H9 (cell line): ENCODE measurements around the gene ABCG8. TPM values are rescaled to one million over a fixed set of nuclear protein-coding genes. Genes with fewer than 3 reads are reported as not detected.

ENCODE experiments used
- DNase-seq: peaks from one replicate; pipeline ENCODE4 v3.0.0-alpha.2; 2017
- H2AFZ ChIP-seq: one replicate; pipeline ENCODE4 v1.6.1; 2013; ENCODE audit warnings: mild to moderate bottlenecking, low read length, control low read depth, moderate library complexity
- H2AK5ac ChIP-seq: 2 replicates; pipeline ENCODE4 v1.6.1; 2013; ENCODE audit warnings: low read length, control low read depth, mixed read lengths; ENCODE audit not compliant: insufficient read length
- H2BK120ac ChIP-seq: one replicate; pipeline ENCODE4 v1.6.1; 2013; ENCODE audit warnings: low read depth, mild to moderate bottlenecking, low read length, control low read depth, inconsistent platforms; ENCODE audit not compliant: poor library complexity, severe bottlenecking
- H2BK12ac ChIP-seq: 2 replicates; pipeline ENCODE4 v1.6.1; 2013; ENCODE audit warnings: low read length, control low read depth, mixed read lengths, low read depth; ENCODE audit not compliant: insufficient read length
- H2BK15ac ChIP-seq: 2 replicates; pipeline ENCODE4 v1.6.1; 2013; ENCODE audit warnings: low read depth, low read length, control low read depth
- H2BK20ac ChIP-seq: one replicate; pipeline ENCODE4 v1.6.1; 2013; ENCODE audit warnings: low read depth, mild to moderate bottlenecking, low read length, control low read depth, inconsistent platforms; ENCODE audit not compliant: poor library complexity, severe bottlenecking
- H2BK5ac ChIP-seq: 2 replicates; pipeline ENCODE4 v1.6.1; 2013; ENCODE audit warnings: low read length, control low read depth, mixed read lengths; ENCODE audit not compliant: insufficient read length
- H3K14ac ChIP-seq: 2 replicates; pipeline ENCODE4 v1.6.1; 2013; ENCODE audit warnings: low read length, control low read depth; ENCODE audit not compliant: insufficient read depth
- H3K18ac ChIP-seq: 2 replicates; pipeline ENCODE4 v1.6.1; 2013; ENCODE audit warnings: low read depth, mild to moderate bottlenecking, mixed read lengths, low read length, control low read depth; ENCODE audit not compliant: insufficient read length
- H3K23ac ChIP-seq: 2 replicates; pipeline ENCODE4 v1.6.1; 2013; ENCODE audit warnings: low read length, control low read depth, mixed read lengths, low read depth; ENCODE audit not compliant: insufficient read length
- H3K23me2 ChIP-seq: 2 replicates; pipeline ENCODE4 v1.6.1; 2013; ENCODE audit warnings: low read depth, mild to moderate bottlenecking, mixed read lengths, low read length, control low read depth; ENCODE audit not compliant: insufficient read length, poor library complexity, severe bottlenecking
- H3K27ac ChIP-seq: 2 replicates; pipeline ENCODE4 v1.5.1; 2013; ENCODE audit warnings: low read length, control low read depth, mixed read lengths, low read depth; ENCODE audit not compliant: insufficient read length
- H3K27me3 ChIP-seq: 2 replicates; pipeline ENCODE4 v1.6.1; 2013; ENCODE audit warnings: low read length, control low read depth, inconsistent platforms; ENCODE audit not compliant: insufficient read depth
- H3K4ac ChIP-seq: 2 replicates; pipeline ENCODE4 v1.6.1; 2013; ENCODE audit warnings: low read depth, mild to moderate bottlenecking, control low read depth, inconsistent platforms, low read length, moderate library complexity
- H3K4me1 ChIP-seq: 2 replicates; pipeline ENCODE4 v1.6.1; 2013; ENCODE audit warnings: low read length, control low read depth, inconsistent platforms; ENCODE audit not compliant: insufficient read depth
- H3K4me2 ChIP-seq: 2 replicates; pipeline ENCODE4 v1.6.1; 2013; ENCODE audit warnings: low read length, control low read depth, mixed read lengths; ENCODE audit not compliant: insufficient read length, insufficient read depth
- H3K56ac ChIP-seq: 2 replicates; pipeline ENCODE4 v1.6.1; 2013; ENCODE audit warnings: low read depth, mild to moderate bottlenecking, mixed read lengths, low read length, control low read depth; ENCODE audit not compliant: insufficient read length
- H3K79me1 ChIP-seq: 2 replicates; pipeline ENCODE4 v1.6.1; 2013; ENCODE audit warnings: low read depth, mild to moderate bottlenecking, moderate library complexity, low read length, control low read depth, inconsistent platforms; ENCODE audit not compliant: insufficient read depth, poor library complexity, severe bottlenecking
- H3K79me2 ChIP-seq: 2 replicates; pipeline ENCODE4 v1.6.1; 2013; ENCODE audit warnings: low read length, control low read depth, inconsistent platforms; ENCODE audit not compliant: insufficient read depth
- H3K9ac ChIP-seq: 2 replicates; pipeline ENCODE4 v1.6.1; 2013; ENCODE audit warnings: low read length, control low read depth, mixed read lengths; ENCODE audit not compliant: insufficient read length; ENCODE audit errors: extremely low read depth
- H3K9me3 ChIP-seq: one replicate; pipeline ENCODE4 v1.6.1; 2013; ENCODE audit warnings: low read depth, low read length, inconsistent platforms; ENCODE audit not compliant: control insufficient read depth
- H3T11ph ChIP-seq: one replicate; pipeline ENCODE4 v1.6.1; 2013; ENCODE audit warnings: mild to moderate bottlenecking, low read length, control low read depth, inconsistent platforms
- H4K20me1 ChIP-seq: one replicate; pipeline ENCODE4 v1.6.1; 2013; ENCODE audit not compliant: control insufficient read depth, insufficient read length, insufficient read depth
- H4K5ac ChIP-seq: 2 replicates; pipeline ENCODE4 v1.6.1; 2013; ENCODE audit warnings: low read depth, mild to moderate bottlenecking, mixed read lengths, low read length, control low read depth; ENCODE audit not compliant: insufficient read length
- H4K8ac ChIP-seq: replicated peaks from 2 replicates; pipeline ENCODE4 v1.6.1; 2013; ENCODE audit warnings: low read length, control low read depth, mixed read lengths, low read depth; ENCODE audit not compliant: insufficient read length
- H4K91ac ChIP-seq: 2 replicates; pipeline ENCODE4 v1.6.1; 2013; ENCODE audit warnings: low read depth, mild to moderate bottlenecking, moderate library complexity, mixed read lengths, low read length, control low read depth; ENCODE audit not compliant: insufficient read length
- H3K27ac Mint-ChIP-seq, 3 experiments: 2 replicates in 2 of 3; 3 replicates in 1 of 3; pipeline ENCODE4 v1.8.0; 2020 to 2021; ENCODE audit warnings: mixed read lengths in 3 of 3, mild to moderate bottlenecking in 1 of 3, moderate library complexity in 1 of 3
- H3K27me3 Mint-ChIP-seq: 2 replicates; pipeline ENCODE4 v1.8.0; 2021; ENCODE audit warnings: low read depth, mild to moderate bottlenecking, moderate library complexity, mixed read lengths
- H3K36me3 Mint-ChIP-seq, 3 experiments: 2 replicates in 2 of 3; 3 replicates in 1 of 3; pipeline ENCODE4 v1.8.0; 2020 to 2021; ENCODE audit warnings: low read depth in 3 of 3, mixed read lengths in 3 of 3; ENCODE audit not compliant: insufficient read depth in 1 of 3
- H3K4me1 Mint-ChIP-seq, 2 experiments: 2 replicates each; pipeline ENCODE4 v1.8.0; 2020; ENCODE audit warnings: mixed read lengths in 2 of 2
- H3K4me3 Mint-ChIP-seq, 2 experiments: 2 replicates in 1 of 2; 3 replicates in 1 of 2; pipeline ENCODE4 v1.8.0; 2020 to 2021; ENCODE audit warnings: mild to moderate bottlenecking in 2 of 2, mixed read lengths in 2 of 2, moderate library complexity in 1 of 2
- H3K9me3 Mint-ChIP-seq, 2 experiments: 2 replicates in 1 of 2; 3 replicates in 1 of 2; pipeline ENCODE4 v1.8.0; 2020; ENCODE audit warnings: mild to moderate bottlenecking in 2 of 2, mixed read lengths in 2 of 2, moderate library complexity in 1 of 2
- WGBS: extraction: QIAGEN DNeasy Blood & Tissue Kit; methylation state at CpG from one replicate; pipeline ENCODE4 v1.1.7; 2013; ENCODE audit warnings: missing lambda C conversion rate, low lambda C conversion rate, mixed read lengths; ENCODE audit not compliant: insufficient read length; ENCODE audit errors: extremely low coverage; 5-methylcytosine and 5-hydroxymethylcytosine counted together
- total RNA-seq: library from RNA; stranded (reverse); gene quantifications from 2 replicates; pipeline ENCODE4 v1.2.1, GENCODE V29; 2021
- TF ChIP-seq, protein P1 (sequence below): fragments of 200-600 bp; sonication (generic); conservative IDR thresholded peaks from 3 replicates; pipeline ENCODE4 v1.8.0; 2021; ENCODE audit warnings: antibody characterized with exemption, mild to moderate bottlenecking

ABCG8 gene
- total RNA-seq, 1 experiment from 2014 or later = not detected

DNA sequence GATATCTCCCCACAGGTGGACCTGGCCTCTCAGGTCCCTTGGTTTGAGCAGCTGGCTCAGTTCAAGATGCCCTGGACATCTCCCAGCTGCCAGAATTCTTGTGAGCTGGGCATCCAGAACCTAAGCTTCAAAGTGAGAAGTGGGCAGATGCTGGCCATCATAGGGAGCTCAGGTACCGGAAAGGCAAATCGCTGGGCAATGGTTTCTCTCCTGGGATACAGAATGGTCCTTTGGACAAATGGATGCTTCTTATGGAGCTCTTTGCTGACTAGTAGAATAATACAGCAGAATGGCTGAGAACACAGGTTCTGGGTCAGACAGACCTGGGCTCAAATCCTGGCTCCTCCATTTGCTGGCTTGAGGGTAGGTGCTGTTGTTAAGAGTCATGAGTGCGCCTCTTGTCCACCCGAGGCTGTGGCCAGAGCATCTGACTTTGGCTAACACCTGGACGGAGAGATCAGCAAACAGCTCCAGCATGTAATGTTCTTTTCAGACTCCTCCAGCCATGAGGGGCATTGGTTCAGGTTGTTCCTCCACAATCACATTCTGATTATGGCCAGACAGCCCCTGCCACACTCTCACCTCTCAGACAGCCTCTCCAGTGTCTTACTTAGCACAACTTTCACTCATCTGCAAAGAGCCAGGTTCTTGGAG, 7.5 kb downstream of the ABCG8 start:
- TF ChIP-seq, protein P1, sequence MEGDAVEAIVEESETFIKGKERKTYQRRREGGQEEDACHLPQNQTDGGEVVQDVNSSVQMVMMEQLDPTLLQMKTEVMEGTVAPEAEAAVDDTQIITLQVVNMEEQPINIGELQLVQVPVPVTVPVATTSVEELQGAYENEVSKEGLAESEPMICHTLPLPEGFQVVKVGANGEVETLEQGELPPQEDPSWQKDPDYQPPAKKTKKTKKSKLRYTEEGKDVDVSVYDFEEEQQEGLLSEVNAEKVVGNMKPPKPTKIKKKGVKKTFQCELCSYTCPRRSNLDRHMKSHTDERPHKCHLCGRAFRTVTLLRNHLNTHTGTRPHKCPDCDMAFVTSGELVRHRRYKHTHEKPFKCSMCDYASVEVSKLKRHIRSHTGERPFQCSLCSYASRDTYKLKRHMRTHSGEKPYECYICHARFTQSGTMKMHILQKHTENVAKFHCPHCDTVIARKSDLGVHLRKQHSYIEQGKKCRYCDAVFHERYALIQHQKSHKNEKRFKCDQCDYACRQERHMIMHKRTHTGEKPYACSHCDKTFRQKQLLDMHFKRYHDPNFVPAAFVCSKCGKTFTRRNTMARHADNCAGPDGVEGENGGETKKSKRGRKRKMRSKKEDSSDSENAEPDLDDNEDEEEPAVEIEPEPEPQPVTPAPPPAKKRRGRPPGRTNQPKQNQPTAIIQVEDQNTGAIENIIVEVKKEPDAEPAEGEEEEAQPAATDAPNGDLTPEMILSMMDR = no peak
- H2AK5ac ChIP-seq = no peak overlapping the region
- H2BK5ac ChIP-seq = no peak overlapping the region
- Mint-ChIP-seq H3K27ac (no peak overlapping the region), H3K4me1 (no peaks in the 10 kb centered on the region), H3K9me3 (no peaks in the 10 kb centered on the region), H3K4me3 (no peak overlapping the region), H3K36me3 (no peaks in the 10 kb centered on the region), H3K27me3 (peaks cover 7% of the 10 kb centered on the region; the same call in 1 of the 2 replicates)
- H3K9me3 ChIP-seq = no peaks in the 10 kb centered on the region
- H2BK15ac ChIP-seq = no peak overlapping the region
- no peak overlapping the region for H3K23ac ChIP-seq
- no peaks in the 10 kb centered on the region for H3K27me3 ChIP-seq
- H3K4me2 ChIP-seq = no peak overlapping the region
- H3K27ac ChIP-seq = no peak overlapping the region
- H2BK20ac ChIP-seq = no peak overlapping the region
- no peaks in the 10 kb centered on the region for H3K4me1 ChIP-seq
- H4K20me1 ChIP-seq = no peaks in the 10 kb centered on the region
- no peak overlapping the region for H2BK12ac ChIP-seq
- no peak overlapping the region for H4K5ac ChIP-seq
- H3K14ac ChIP-seq = no peak overlapping the region
- no peaks in the 10 kb centered on the region for H3K23me2 ChIP-seq
- H3K9ac ChIP-seq = no peak overlapping the region
- no peak overlapping the region for H3K18ac ChIP-seq
- no peak overlapping the region for H4K8ac ChIP-seq
- no peaks in the 10 kb centered on the region for H3K79me2 ChIP-seq
- H3K56ac ChIP-seq = no peak overlapping the region
- H3K4ac ChIP-seq = no peak overlapping the region
- DNase-seq = no peak
- H2BK120ac ChIP-seq = no peak overlapping the region
- no peak overlapping the region for H2AFZ ChIP-seq
- H3K79me1 ChIP-seq = no peaks in the 10 kb centered on the region
- WGBS = no CpG with 5 or more reads among the region's 5 CpGs
- no peak overlapping the region for H4K91ac ChIP-seq
- no peak overlapping the region for H3T11ph ChIP-seq
